Kidney epithelial cell (primary cell): ENCODE measurements around the gene SPAG9. TPM values are rescaled to one million over a fixed set of nuclear protein-coding genes. Genes with fewer than 3 reads are reported as not detected.

Experiments
- DNase-seq: peaks from one replicate; pipeline ENCODE4 v3.0.0-alpha.2; 2010; ENCODE audit warnings: low read depth
- H3K27me3 ChIP-seq: 2 replicates; pipeline ENCODE4 v1.6.0; 2011; ENCODE audit warnings: low read length; ENCODE audit not compliant: control insufficient read depth, insufficient read depth
- H3K36me3 ChIP-seq: 2 replicates; pipeline ENCODE4 v1.5.1; 2011; ENCODE audit warnings: low read length; ENCODE audit not compliant: control insufficient read depth, insufficient read depth
- H3K4me3 ChIP-seq: 2 replicates; pipeline ENCODE4 v1.5.1; 2011; ENCODE audit warnings: low read depth, mild to moderate bottlenecking, control low read depth, low read length
- CTCF ChIP-seq: IDR thresholded peaks from 2 replicates; pipeline ENCODE4 v1.5.1; 2011; ENCODE audit warnings: mild to moderate bottlenecking, moderate library complexity, low read length, control low read depth, inconsistent platforms; ENCODE audit not compliant: insufficient read depth, poor library complexity, severe bottlenecking
- total RNA-seq: library from RNA; depleted of rRNA; stranded (reverse); fragments of >200 nt; gene quantifications from 2 replicates; pipeline ENCODE4 v1.2.3, GENCODE V29; 2015

SPAG9 gene
- total RNA-seq, 1 donor from 2014 or later = 85.5 TPM

GRCh38 chr17:51153210-51154072, 32.8 kb upstream of the SPAG9 start, which contains the start of gene NME1:
Gene NME1 (plus strand): TSS chr17:51153559. CDS start chr17:51155655, 2,096 bp downstream.
- TF ChIP-seq CTCF = peak; percentile 89
- Histone ChIP-seq H3K36me3 (no peaks in the 10 kb centered on the region), H3K4me3 (peak within 1 kb of the TSS; percentile 86), H3K27me3 (no peaks in the 10 kb centered on the region)
- peak; percentile 99 for DNase-seq

GRCh38 chr17:51152766-51153209, 32.1 kb upstream of the SPAG9 start:
- no peak overlapping the region for H3K4me3 ChIP-seq

GRCh38 chr17:51150932-51151331, 30.3 kb upstream of the SPAG9 start:
- H3K27me3 ChIP-seq = no peaks in the 10 kb centered on the region
- TF ChIP-seq CTCF = no peak

More at GRCh38 chr17:51152766-51153209, 32.1 kb upstream of the SPAG9 start:
- Histone ChIP-seq H3K27me3 (no peaks in the 10 kb centered on the region), H3K36me3 (no peaks in the 10 kb centered on the region)
- no peak for DNase-seq
- no peak for TF ChIP-seq CTCF

GRCh38 chr17:51149163-51149562, 28.5 kb upstream of the SPAG9 start:
- no peak overlapping the region for H3K4me3 ChIP-seq
- no peak for TF ChIP-seq CTCF
- no peak for DNase-seq
- H3K27me3 ChIP-seq = no peaks in the 10 kb centered on the region
- no peaks in the 10 kb centered on the region for H3K36me3 ChIP-seq

More at GRCh38 chr17:51150932-51151331, 30.3 kb upstream of the SPAG9 start:
- no peak overlapping the region for H3K4me3 ChIP-seq
- no peaks in the 10 kb centered on the region for H3K36me3 ChIP-seq
- DNase-seq = no peak

DNA sequence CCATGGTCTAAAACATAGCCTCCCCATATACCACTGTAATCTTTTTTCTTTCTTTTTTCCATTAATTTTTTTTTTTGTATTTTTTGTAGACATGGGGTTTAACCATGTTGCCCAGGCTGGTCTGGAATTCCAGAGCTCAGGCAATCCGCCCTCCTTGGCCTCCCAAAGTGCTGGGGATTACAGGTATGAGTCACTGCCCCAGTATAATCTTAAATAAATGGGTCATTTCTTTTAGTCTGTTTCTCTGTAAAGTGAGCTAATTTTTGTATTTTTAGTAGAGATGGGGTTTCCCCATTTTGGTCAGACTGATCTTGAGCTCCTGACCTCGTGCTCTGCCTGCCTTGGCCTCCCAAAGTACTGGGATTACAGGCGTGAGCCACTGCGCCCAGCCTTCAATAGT, 27.0 kb upstream of the SPAG9 start:
- no peak for TF ChIP-seq CTCF
- Histone ChIP-seq H3K27me3 (no peaks in the 10 kb centered on the region), H3K4me3 (no peak overlapping the region), H3K36me3 (no peaks in the 10 kb centered on the region)
- DNase-seq = no peak
